DOHH2 (cell line): Measurements from ENCODE around the gene ENC1.
A peak's percentile ranks its signal among the peaks of the same experiment; 100 is the strongest.

ENCODE experiments used
- H3F3A ChIP-seq: fragments of 200-600 bp; sonication (generic), shearing (Covaris generic); 2 replicates; pipeline ENCODE4 v1.6.0; 2016; ENCODE audit warnings: antibody characterized with exemption, mild to moderate bottlenecking; ENCODE audit not compliant: control insufficient read depth, insufficient read depth
- H3K27ac ChIP-seq: fragments of 200-600 bp; sonication (generic); 2 replicates; pipeline ENCODE4 v1.5.1; 2014; ENCODE audit warnings: low read depth, mild to moderate bottlenecking, low read length, moderate library complexity
- H3K27me3 ChIP-seq: fragments of 200-600 bp; sonication (generic); 2 replicates; pipeline ENCODE4 v1.6.1; 2014; ENCODE audit warnings: mild to moderate bottlenecking, low read length, mixed read lengths; ENCODE audit not compliant: control insufficient read depth
- H3K36me3 ChIP-seq: fragments of 200-600 bp; sonication (generic); 2 replicates; pipeline ENCODE4 v1.6.1; 2014; ENCODE audit warnings: mild to moderate bottlenecking, low read length, moderate library complexity, mixed read lengths; ENCODE audit not compliant: control insufficient read depth
- H3K4me1 ChIP-seq: fragments of 200-600 bp; sonication (generic); 2 replicates; pipeline ENCODE4 v1.6.1; 2014; ENCODE audit warnings: mild to moderate bottlenecking, low read length, mixed read lengths; ENCODE audit not compliant: control insufficient read depth
- H3K4me2 ChIP-seq: fragments of 200-600 bp; sonication (generic); 2 replicates; pipeline ENCODE4 v1.6.0; 2014; ENCODE audit warnings: mild to moderate bottlenecking, low read length, moderate library complexity
- H3K4me3 ChIP-seq: fragments of 200-600 bp; sonication (generic); 2 replicates; pipeline ENCODE4 v1.5.1; 2014; ENCODE audit warnings: mild to moderate bottlenecking, low read length, mixed read lengths
- H3K79me2 ChIP-seq: fragments of 200-600 bp; sonication (generic); 2 replicates; pipeline ENCODE4 v1.6.1; 2014; ENCODE audit warnings: mild to moderate bottlenecking, low read length, mixed read lengths; ENCODE audit not compliant: control insufficient read depth
- H3K9me2 ChIP-seq: fragments of 200-600 bp; sonication (generic); replicated peaks from 2 replicates; pipeline ENCODE4 v1.6.1; 2014; ENCODE audit warnings: mild to moderate bottlenecking, low read length, mixed read lengths; ENCODE audit not compliant: control insufficient read depth
- H3K9me3 ChIP-seq: fragments of 200-600 bp; sonication (generic); 2 replicates; pipeline ENCODE4 v1.6.1; 2014; ENCODE audit warnings: antibody characterized with exemption, low read length, mixed read lengths; ENCODE audit not compliant: control insufficient read depth, insufficient read depth
- H4K20me1 ChIP-seq: fragments of 200-600 bp; sonication (generic); 2 replicates; pipeline ENCODE4 v1.6.0; 2014; ENCODE audit warnings: low read depth, mild to moderate bottlenecking, antibody characterized with exemption, low read length, moderate library complexity; ENCODE audit not compliant: control insufficient read depth, insufficient read depth
- EZH2phosphoT487 ChIP-seq: fragments of 200-600 bp; sonication (generic); IDR thresholded peaks from 2 replicates; pipeline ENCODE4 v1.6.1; 2017; ENCODE audit warnings: borderline replicate concordance, mild to moderate bottlenecking, antibody characterized with exemption, low read length, moderate library complexity, mixed read lengths
- TF ChIP-seq, protein P1 (sequence below): fragments of 200-600 bp; sonication (generic); IDR thresholded peaks from one replicate; pipeline ENCODE4 v1.5.1; 2014; ENCODE audit warnings: antibody characterized with exemption, mild to moderate bottlenecking, low read depth, low read length; ENCODE audit not compliant: poor library complexity, severe bottlenecking

The ENC1 gene

DNA sequence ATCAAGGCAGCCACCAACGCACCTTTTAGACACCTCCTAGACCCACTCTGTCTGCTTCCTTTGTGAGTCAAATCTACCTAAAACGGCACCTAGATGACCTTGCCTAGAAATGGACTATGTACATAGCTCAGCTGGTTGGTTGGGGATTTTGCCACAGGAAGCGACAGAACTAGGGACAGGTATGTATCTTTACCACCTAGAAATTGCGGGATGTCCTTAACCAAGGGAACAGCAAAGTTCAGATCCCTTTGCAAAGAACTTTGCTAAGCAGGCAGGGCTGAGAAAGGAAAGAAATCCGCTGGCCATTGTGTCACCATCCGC lies 2.0 kb upstream of the ENC1 start:
- Histone ChIP-seq H3K4me2 (no peak overlapping the region), H3K9me2 (no peaks in the 10 kb centered on the region), H3K4me1 (peaks cover 28% of the 10 kb centered on the region), H3K27ac (no peak overlapping the region), H3K9me3 (no peaks in the 10 kb centered on the region), H3K4me3 (no peak overlapping the region), H3K27me3 (peaks cover 45% of the 10 kb centered on the region), H3K79me2 (no peaks in the 10 kb centered on the region), H3K36me3 (no peaks in the 10 kb centered on the region), H4K20me1 (0 out of 2 replicates have a peak, but pooled peaks cover 5% of the 10 kb centered on the region), H3F3A (peaks cover 6% of the 10 kb centered on the region; the same call in 1 of the 2 replicates)
- TF ChIP-seq, protein P1, sequence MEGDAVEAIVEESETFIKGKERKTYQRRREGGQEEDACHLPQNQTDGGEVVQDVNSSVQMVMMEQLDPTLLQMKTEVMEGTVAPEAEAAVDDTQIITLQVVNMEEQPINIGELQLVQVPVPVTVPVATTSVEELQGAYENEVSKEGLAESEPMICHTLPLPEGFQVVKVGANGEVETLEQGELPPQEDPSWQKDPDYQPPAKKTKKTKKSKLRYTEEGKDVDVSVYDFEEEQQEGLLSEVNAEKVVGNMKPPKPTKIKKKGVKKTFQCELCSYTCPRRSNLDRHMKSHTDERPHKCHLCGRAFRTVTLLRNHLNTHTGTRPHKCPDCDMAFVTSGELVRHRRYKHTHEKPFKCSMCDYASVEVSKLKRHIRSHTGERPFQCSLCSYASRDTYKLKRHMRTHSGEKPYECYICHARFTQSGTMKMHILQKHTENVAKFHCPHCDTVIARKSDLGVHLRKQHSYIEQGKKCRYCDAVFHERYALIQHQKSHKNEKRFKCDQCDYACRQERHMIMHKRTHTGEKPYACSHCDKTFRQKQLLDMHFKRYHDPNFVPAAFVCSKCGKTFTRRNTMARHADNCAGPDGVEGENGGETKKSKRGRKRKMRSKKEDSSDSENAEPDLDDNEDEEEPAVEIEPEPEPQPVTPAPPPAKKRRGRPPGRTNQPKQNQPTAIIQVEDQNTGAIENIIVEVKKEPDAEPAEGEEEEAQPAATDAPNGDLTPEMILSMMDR: no peak
- TF ChIP-seq EZH2phosphoT487: no peak

DNA sequence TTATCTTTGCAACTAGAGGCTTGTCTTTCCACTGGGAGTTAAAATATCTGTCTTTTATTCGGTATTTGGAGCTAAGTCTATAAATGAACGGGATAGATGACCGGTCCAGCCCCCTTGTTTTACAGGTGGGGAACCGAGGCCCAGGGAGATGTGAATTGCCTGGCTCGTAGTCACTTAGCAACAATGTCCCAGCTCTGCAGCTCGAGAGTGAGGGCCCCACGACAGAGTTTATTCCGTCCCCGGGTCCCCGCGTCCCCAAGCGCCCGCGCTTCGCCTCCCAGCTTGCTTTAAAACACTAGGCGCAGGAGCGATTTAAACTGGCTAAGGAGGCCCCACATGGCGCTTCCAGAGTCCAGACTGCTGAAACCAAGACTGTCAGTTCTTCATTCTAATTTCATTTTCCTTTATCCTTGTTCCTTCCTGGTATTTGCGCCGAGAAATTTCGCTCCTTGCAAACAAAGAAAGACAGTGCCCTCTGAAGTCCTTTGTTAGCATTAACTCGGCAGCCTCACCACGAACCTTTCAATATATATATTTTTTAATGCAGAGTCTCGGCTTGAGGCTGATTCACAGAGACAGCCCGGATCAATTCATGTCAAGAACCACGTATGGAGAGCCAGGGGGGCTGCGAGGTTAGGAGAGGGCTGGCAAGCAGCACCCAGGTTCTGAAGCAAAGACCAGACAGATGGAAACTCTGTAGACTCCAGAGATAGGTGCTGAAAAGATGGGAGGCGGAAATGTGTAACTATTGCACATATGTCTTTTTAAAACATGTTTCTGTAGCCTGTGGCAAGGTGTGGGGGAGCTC lies 1.4 kb upstream of the ENC1 start:
- no peak overlapping the region for H3K27ac ChIP-seq
- H3K9me3 ChIP-seq: no peaks in the 10 kb centered on the region
- H3K4me3 ChIP-seq: peak overlapping the region; percentile 76
- peaks cover 6% of the 10 kb centered on the region; the same call in 1 of the 2 replicates for H3F3A ChIP-seq
- no peaks in the 10 kb centered on the region for H3K79me2 ChIP-seq
- no peaks in the 10 kb centered on the region for H3K9me2 ChIP-seq
- H4K20me1 ChIP-seq: 0 out of 2 replicates have a peak, but pooled peaks cover 5% of the 10 kb centered on the region
- peaks cover 48% of the 10 kb centered on the region for H3K27me3 ChIP-seq
- TF ChIP-seq, protein P1: peak; percentile 19
- TF ChIP-seq EZH2phosphoT487: no peak
- H3K4me1 ChIP-seq: peaks cover 28% of the 10 kb centered on the region
- H3K4me2 ChIP-seq: peak overlapping the region; percentile 90
- no peaks in the 10 kb centered on the region for H3K36me3 ChIP-seq

DNA sequence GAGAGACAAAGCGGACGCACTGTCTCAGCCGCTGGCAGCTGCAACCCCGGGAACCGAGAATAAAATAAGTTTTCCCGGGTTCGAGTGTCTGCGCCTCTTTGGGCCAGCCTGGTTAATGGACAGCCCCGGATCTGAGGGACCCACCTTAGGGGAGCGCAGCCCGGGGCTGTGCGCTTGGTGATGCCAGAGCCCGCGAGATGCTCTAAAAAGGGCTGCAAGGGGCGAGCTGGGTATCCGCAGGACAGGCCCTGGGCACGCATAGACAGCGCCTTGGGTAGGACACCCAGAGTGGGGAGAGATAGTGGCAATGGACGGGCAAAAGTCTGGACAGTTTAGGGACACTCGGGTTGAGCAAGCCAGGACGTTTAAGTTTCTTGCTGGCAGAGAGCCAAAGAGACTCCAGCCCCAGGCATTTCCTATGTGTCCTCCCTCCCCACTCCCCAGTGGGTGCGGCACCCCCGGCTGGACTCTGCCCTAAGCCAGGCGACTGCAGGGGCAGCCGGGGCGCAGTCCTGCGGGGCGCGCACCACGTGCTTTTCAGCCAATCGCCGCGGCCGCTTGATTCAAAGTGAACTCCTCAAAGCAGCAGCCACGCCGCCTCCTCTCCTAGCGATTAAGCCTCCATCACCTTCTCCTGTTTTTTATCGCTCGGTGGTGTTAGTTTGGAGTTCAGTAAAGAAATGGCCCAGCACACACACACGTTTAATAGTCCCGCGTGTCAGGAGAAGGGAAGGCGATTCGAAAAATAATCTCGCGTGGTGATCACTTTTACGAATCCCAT lies 616 bp upstream of the ENC1 start:
- no peaks in the 10 kb centered on the region for H3K9me3 ChIP-seq
- peaks cover 6% of the 10 kb centered on the region; the same call in 1 of the 2 replicates for H3F3A ChIP-seq
- H4K20me1 ChIP-seq: 0 out of 2 replicates have a peak, but pooled peaks cover 5% of the 10 kb centered on the region
- no peaks in the 10 kb centered on the region for H3K36me3 ChIP-seq
- H3K4me1 ChIP-seq: peaks cover 28% of the 10 kb centered on the region
- peaks cover 48% of the 10 kb centered on the region for H3K27me3 ChIP-seq
- TF ChIP-seq EZH2phosphoT487: no peak
- TF ChIP-seq, protein P1: no peak
- H3K9me2 ChIP-seq: no peaks in the 10 kb centered on the region
- H3K27ac ChIP-seq: no peak overlapping the region
- peak overlapping the region; percentile 76 for H3K4me3 ChIP-seq
- H3K79me2 ChIP-seq: no peaks in the 10 kb centered on the region
- H3K4me2 ChIP-seq: peak overlapping the region; percentile 90
